ENCODE data around the gene RNF213.

- TF ChIP-seq CTCF (IDR thresholded peaks at IDR 0.05; ENCODE audit: insufficient read depth, low read depth, low read length), result no peak
- no peak for TF ChIP-seq EZH2 (IDR thresholded peaks at IDR 0.05; ENCODE audit: insufficient read depth, low read length)
Measured at GRCh38 chr17:80331820-80332219, 71.2 kb downstream of the RNF213 start.
